Activated CD4-positive, alpha-beta T cell treated with anti-CD3 and anti-CD28 coated beads, Interleukin-2, amount 10 ng/mL, durations not matched to agents 24 days and 14 days (primary cell): ENCODE measurements around the gene COL16A1. TPM values are rescaled to one million over a fixed set of nuclear protein-coding genes. Genes with fewer than 3 reads are reported as not detected.
A peak's percentile ranks its signal among the peaks of the same experiment; 100 is the strongest.

ENCODE experiments used
- DNase-seq: peaks from one replicate; pipeline ENCODE4 v3.0.0; 2022
- H3K27ac Mint-ChIP-seq: one replicate; pipeline ENCODE4 v1.8.0; 2022; ENCODE audit warnings: mild to moderate bottlenecking, mixed read lengths
- H3K27me3 Mint-ChIP-seq: one replicate; pipeline ENCODE4 v1.8.0; 2022; ENCODE audit warnings: mixed read lengths
- H3K36me3 Mint-ChIP-seq: one replicate; pipeline ENCODE4 v1.8.0; 2022; ENCODE audit warnings: low read depth, mild to moderate bottlenecking, mixed read lengths
- H3K4me1 Mint-ChIP-seq: one replicate; pipeline ENCODE4 v1.8.0; 2021; ENCODE audit warnings: mixed read lengths
- H3K4me3 Mint-ChIP-seq: one replicate; pipeline ENCODE4 v1.8.0; 2022; ENCODE audit warnings: mild to moderate bottlenecking, moderate library complexity, mixed read lengths
- H3K9me3 Mint-ChIP-seq: one replicate; pipeline ENCODE4 v1.8.0; 2021; ENCODE audit warnings: mixed read lengths
- intact Hi-C: fragments of 100-400 bp; cut with micrococcal nuclease; formaldehyde crosslinking; loops from one replicate; pipeline ENCODE4 v1.15.1; 2023
- total RNA-seq: library from RNA; stranded (reverse); gene quantifications from 2 replicates; pipeline ENCODE4 v1.2.3, GENCODE V29; 2022

Gene COL16A1
- total RNA-seq, 1 donor from 2014 or later, result not detected

- Mint-ChIP-seq H3K36me3 (no peaks in the 10 kb centered on the region), H3K4me1 (peaks cover 5% of the 10 kb centered on the region), H3K27me3 (peaks cover 7% of the 10 kb centered on the region), H3K9me3 (no peaks in the 10 kb centered on the region), H3K4me3 (no peak overlapping the region), H3K27ac (no peak overlapping the region)
- intact Hi-C loops, result no loop called here
- DNase-seq, result no peak
Observed at GRCh38 chr1:31742462-31743212, 38.8 kb upstream of the COL16A1 start.

DNA sequence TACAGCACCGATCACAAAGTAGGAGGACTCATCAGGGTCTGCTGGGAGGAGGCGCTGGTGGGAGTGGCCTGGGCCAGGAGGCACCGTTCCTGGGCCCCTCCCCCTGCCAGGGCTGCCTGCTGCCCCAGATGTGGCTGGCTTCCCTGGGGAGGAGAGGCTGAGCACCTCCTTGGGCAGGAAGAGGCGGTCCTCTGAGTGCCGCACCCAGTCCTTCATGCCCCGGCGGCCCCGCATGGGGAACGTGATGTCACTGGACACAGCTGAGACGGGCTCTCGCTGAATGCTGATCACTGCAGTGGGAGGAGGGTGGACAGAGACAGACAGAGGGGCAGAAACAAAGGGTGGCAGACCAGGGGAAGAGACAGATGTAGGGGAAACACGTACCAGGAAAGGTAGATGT, 35.5 kb upstream of the COL16A1 start:
- Mint-ChIP-seq H3K27me3 (peaks cover 3% of the 10 kb centered on the region), H3K9me3 (no peaks in the 10 kb centered on the region), H3K27ac (peak overlapping the region; percentile 7), H3K4me3 (peak overlapping the region; percentile 48), H3K36me3 (no peaks in the 10 kb centered on the region), H3K4me1 (peaks cover 5% of the 10 kb centered on the region)
- peak; percentile 84 for DNase-seq
- intact Hi-C loops, result no loop called here

DNA sequence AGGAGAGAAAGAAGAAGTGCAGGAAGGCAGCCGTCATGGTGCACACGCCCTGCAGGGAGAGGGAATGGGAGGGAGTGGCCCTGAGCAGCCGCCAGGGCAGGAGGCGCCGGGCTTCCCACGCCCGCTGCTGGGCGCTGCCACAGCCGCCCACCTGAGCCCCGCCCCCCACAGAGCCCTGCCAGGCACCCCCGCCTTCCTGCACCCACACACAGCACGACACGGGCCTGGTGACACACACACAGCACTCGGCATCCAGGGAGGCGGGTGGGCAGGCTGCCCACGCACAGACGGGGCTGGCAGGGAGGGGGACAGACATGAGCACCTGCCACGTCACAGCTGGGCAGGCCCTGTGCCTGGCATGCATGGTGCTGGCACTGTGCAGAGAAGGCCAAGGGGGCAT, 32.9 kb upstream of the COL16A1 start:
- H3K4me3 Mint-ChIP-seq, result no peak overlapping the region
- H3K27ac Mint-ChIP-seq, result no peak overlapping the region
- peaks cover 5% of the 10 kb centered on the region for H3K4me1 Mint-ChIP-seq
- DNase-seq, result no peak
- intact Hi-C loops, result no loop called here
- H3K9me3 Mint-ChIP-seq, result no peaks in the 10 kb centered on the region
- no peaks in the 10 kb centered on the region for H3K36me3 Mint-ChIP-seq
- H3K27me3 Mint-ChIP-seq, result peaks cover 3% of the 10 kb centered on the region

DNA sequence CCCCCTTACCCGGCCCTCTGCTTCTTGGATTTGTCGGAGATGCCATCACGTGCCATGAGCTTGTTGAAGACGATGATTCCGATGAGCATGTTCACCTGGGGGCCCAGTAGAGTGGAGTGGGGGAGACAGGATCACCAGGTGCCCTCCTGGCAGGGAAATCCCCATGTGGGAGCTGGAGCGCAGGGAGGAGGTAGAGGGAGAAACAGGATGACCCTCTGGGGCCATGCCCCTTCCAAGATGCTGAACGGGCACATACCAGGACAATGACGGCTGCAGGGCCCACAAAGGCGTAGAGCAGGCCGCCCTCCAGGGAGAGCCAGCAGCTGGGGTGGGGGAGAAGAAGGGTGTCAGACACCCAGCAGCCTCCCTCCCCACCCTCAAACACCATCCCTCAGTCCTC, 31.8 kb upstream of the COL16A1 start:
- Mint-ChIP-seq H3K4me3 (no peak overlapping the region), H3K36me3 (no peaks in the 10 kb centered on the region), H3K4me1 (peaks cover 5% of the 10 kb centered on the region), H3K9me3 (no peaks in the 10 kb centered on the region), H3K27me3 (peaks cover 3% of the 10 kb centered on the region), H3K27ac (no peak overlapping the region)
- intact Hi-C loops, result no loop called here
- DNase-seq, result no peak

GRCh38 chr1:31734582-31735107, 30.8 kb upstream of the COL16A1 start:
- intact Hi-C loops, result no loop called here
- H3K9me3 Mint-ChIP-seq, result no peaks in the 10 kb centered on the region
- peaks cover 3% of the 10 kb centered on the region for H3K27me3 Mint-ChIP-seq
- H3K36me3 Mint-ChIP-seq, result no peaks in the 10 kb centered on the region
- H3K4me3 Mint-ChIP-seq, result no peak overlapping the region
- DNase-seq, result no peak
- no peak overlapping the region for H3K27ac Mint-ChIP-seq
- peaks cover 3% of the 10 kb centered on the region for H3K4me1 Mint-ChIP-seq

- no peaks in the 10 kb centered on the region for H3K4me1 Mint-ChIP-seq
Observed at GRCh38 chr1:31733389-31734219, 29.8 kb upstream of the COL16A1 start.

DNA sequence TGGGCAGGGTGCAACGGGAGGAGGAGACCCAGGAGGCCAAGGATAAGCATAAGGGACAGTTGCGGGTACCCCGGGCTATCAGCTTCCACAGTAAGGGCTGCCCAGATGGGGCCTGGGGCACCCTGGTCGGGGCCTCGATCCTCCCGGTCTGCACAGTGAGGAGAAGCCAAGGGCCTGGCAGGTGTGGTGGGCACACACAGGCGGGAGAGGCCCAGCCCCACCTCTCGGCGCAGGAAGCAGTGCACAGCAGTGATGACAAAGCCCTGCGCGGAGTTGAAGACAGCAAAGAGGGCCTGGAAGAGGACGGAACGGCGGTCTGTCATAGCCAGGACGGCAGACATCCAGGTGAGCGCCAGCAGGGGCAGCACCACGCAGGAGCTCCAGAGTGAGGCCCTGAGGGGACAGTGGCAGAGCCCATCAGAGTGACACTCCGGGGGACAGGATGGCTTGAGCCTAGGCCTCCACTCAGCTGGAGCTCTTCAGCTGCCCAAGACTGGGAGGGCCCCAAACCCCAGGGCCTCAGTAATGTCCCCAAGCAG, 29.0 kb upstream of the COL16A1 start:
- no peak for DNase-seq
- Mint-ChIP-seq H3K27ac (no peak overlapping the region), H3K27me3 (peaks cover 2% of the 10 kb centered on the region), H3K9me3 (no peaks in the 10 kb centered on the region), H3K4me1 (no peaks in the 10 kb centered on the region), H3K36me3 (no peaks in the 10 kb centered on the region), H3K4me3 (no peak overlapping the region)
- intact Hi-C loops, result no loop called here

More at GRCh38 chr1:31733389-31734219, 29.8 kb upstream of the COL16A1 start:
- intact Hi-C loops, result no loop called here
- no peak overlapping the region for H3K27ac Mint-ChIP-seq
- DNase-seq, result no peak
- H3K36me3 Mint-ChIP-seq, result no peaks in the 10 kb centered on the region
- peaks cover 2% of the 10 kb centered on the region for H3K27me3 Mint-ChIP-seq
- no peaks in the 10 kb centered on the region for H3K9me3 Mint-ChIP-seq
- H3K4me3 Mint-ChIP-seq, result no peak overlapping the region

DNA sequence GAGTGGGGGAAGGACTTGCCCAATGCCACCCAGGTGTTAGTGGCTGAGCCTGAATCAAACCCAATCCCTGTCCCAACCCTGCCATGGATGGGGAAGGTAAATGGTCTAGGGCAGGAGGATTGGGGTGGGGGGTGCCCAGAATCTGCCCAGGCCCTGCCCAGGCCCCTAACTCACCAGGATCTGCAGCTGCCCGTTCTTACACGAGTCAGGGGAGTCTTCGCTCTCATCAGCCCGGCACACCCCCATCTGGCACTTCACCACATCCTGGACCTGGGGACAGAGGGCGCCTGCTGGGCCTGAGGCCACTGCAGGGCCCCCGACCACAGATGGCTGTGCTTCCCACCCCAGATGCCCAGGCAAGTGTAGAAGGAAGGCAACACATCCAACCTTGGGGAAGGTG, 28.5 kb upstream of the COL16A1 start:
- intact Hi-C loops, result no loop called here
- Mint-ChIP-seq H3K27ac (no peak overlapping the region), H3K36me3 (no peaks in the 10 kb centered on the region), H3K4me1 (no peaks in the 10 kb centered on the region), H3K9me3 (no peaks in the 10 kb centered on the region), H3K27me3 (peaks cover 2% of the 10 kb centered on the region), H3K4me3 (no peak overlapping the region)
- no peak for DNase-seq

- Mint-ChIP-seq H3K9me3 (no peaks in the 10 kb centered on the region), H3K27ac (no peak overlapping the region), H3K4me1 (no peaks in the 10 kb centered on the region), H3K27me3 (peaks cover 2% of the 10 kb centered on the region), H3K36me3 (no peaks in the 10 kb centered on the region), H3K4me3 (no peak overlapping the region)
- intact Hi-C loops, result no loop called here
- DNase-seq, result no peak
Observed at GRCh38 chr1:31731049-31731565, 27.3 kb upstream of the COL16A1 start.

GRCh38 chr1:31730336-31731048, 26.7 kb upstream of the COL16A1 start:
- no peak overlapping the region for H3K4me3 Mint-ChIP-seq
- H3K9me3 Mint-ChIP-seq, result no peaks in the 10 kb centered on the region
- DNase-seq, result no peak
- peaks cover 2% of the 10 kb centered on the region for H3K27me3 Mint-ChIP-seq
- intact Hi-C loops, result no loop called here
- H3K4me1 Mint-ChIP-seq, result no peaks in the 10 kb centered on the region
- H3K27ac Mint-ChIP-seq, result no peak overlapping the region
- no peaks in the 10 kb centered on the region for H3K36me3 Mint-ChIP-seq

- peaks cover 2% of the 10 kb centered on the region for H3K27me3 Mint-ChIP-seq
- no peaks in the 10 kb centered on the region for H3K4me1 Mint-ChIP-seq
- no peak overlapping the region for H3K4me3 Mint-ChIP-seq
- no peaks in the 10 kb centered on the region for H3K9me3 Mint-ChIP-seq
- no peak for DNase-seq
- H3K36me3 Mint-ChIP-seq, result no peaks in the 10 kb centered on the region
- H3K27ac Mint-ChIP-seq, result no peak overlapping the region
- intact Hi-C loops, result no loop called here
Observed at GRCh38 chr1:31727849-31728248, 24.0 kb upstream of the COL16A1 start.

DNA sequence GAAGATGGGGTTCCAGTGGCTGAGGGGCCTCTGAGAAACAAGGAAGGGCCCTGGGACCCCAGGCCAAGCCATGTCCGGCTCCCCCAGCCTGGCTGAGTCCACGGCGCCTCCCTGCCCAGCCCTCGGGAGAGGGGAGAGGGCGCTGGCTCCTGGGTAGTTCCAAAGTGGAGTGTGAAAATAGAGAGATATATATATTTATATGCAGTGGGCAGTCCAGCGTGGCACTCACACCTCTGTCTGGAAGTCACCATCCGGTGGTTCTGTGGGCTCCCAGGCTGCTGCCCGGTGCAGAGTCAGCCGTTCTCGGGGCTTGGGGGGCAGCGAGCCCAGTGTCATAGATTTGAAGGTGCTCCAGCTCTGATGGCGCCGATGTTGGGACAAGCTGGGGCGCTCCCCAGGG, 23.4 kb upstream of the COL16A1 start:
- H3K4me3 Mint-ChIP-seq, result no peak overlapping the region
- H3K27ac Mint-ChIP-seq, result no peak overlapping the region
- intact Hi-C loops, result no loop called here
- H3K4me1 Mint-ChIP-seq, result no peaks in the 10 kb centered on the region
- peaks cover 6% of the 10 kb centered on the region for H3K27me3 Mint-ChIP-seq
- DNase-seq, result no peak
- no peaks in the 10 kb centered on the region for H3K36me3 Mint-ChIP-seq
- no peaks in the 10 kb centered on the region for H3K9me3 Mint-ChIP-seq

- Mint-ChIP-seq H3K4me1 (no peaks in the 10 kb centered on the region), H3K27me3 (peaks cover 8% of the 10 kb centered on the region), H3K9me3 (no peaks in the 10 kb centered on the region), H3K36me3 (no peaks in the 10 kb centered on the region), H3K4me3 (no peak overlapping the region), H3K27ac (no peak overlapping the region)
- DNase-seq, result no peak
- intact Hi-C loops, result no loop called here
Observed at GRCh38 chr1:31726715-31727114, 22.9 kb upstream of the COL16A1 start.
